Duodenal mucosa (tissue), 2 donors: Measurements from ENCODE around the gene PLPP4.
"Not testable (repeated sequence)": the region's sequence is repeated elsewhere in the genome, so short reads cannot be mapped to it uniquely, and the experiment has no call there.

Source experiments
- H3K27ac ChIP-seq: one replicate; pipeline ENCODE4 v1.7.0; 2013; ENCODE audit warnings: low read depth, low read length
- H3K27me3 ChIP-seq, 2 donors: one replicate each; pipeline ENCODE4 v1.7.0; 2013; ENCODE audit warnings: low read length in 2 of 2, control low read depth in 1 of 2; ENCODE audit not compliant: insufficient read depth in 2 of 2, control insufficient read depth in 1 of 2
- H3K36me3 ChIP-seq, 2 donors: one replicate each; pipeline ENCODE4 v1.7.0; 2013; ENCODE audit warnings: low read length in 2 of 2, control low read depth in 1 of 2; ENCODE audit not compliant: insufficient read depth in 2 of 2, control insufficient read depth in 1 of 2
- H3K4me1 ChIP-seq, 2 donors: one replicate each; pipeline ENCODE4 v1.7.0; 2013; ENCODE audit warnings: low read length in 2 of 2, control low read depth in 1 of 2; ENCODE audit not compliant: insufficient read depth in 2 of 2, control insufficient read depth in 1 of 2
- H3K4me3 ChIP-seq, 2 donors: one replicate each; pipeline ENCODE4 v1.7.0; 2013; ENCODE audit warnings: low read length in 2 of 2, low read depth in 1 of 2
- H3K9ac ChIP-seq, 2 donors: one replicate each; pipeline ENCODE4 v1.7.0; 2013; ENCODE audit warnings: low read length in 2 of 2, low read depth in 1 of 2
- H3K9me3 ChIP-seq, 2 donors: one replicate each; pipeline ENCODE4 v1.7.0; 2013; ENCODE audit warnings: low read length in 2 of 2, control low read depth in 1 of 2; ENCODE audit not compliant: control insufficient read depth in 1 of 2

Gene PLPP4

GRCh38 chr10:120504227-120504626 lies 47.2 kb downstream of the PLPP4 start:
- H3K9ac ChIP-seq, H3K27ac ChIP-seq: not testable (repeated sequence)

GRCh38 chr10:120505056-120505455 lies 48.0 kb downstream of the PLPP4 start:
- Histone ChIP-seq H3K4me3 (no peak overlapping the region), H3K9me3 (no peaks in the 10 kb centered on the region)

More at GRCh38 chr10:120504227-120504626, 47.2 kb downstream of the PLPP4 start:
- not testable (repeated sequence) for H3K4me3 ChIP-seq, H3K4me1 ChIP-seq, H3K36me3 ChIP-seq, H3K9me3 ChIP-seq, H3K27me3 ChIP-seq

GRCh38 chr10:120505866-120506265 lies 48.8 kb downstream of the PLPP4 start:
- Histone ChIP-seq H3K36me3 (no peaks in the 10 kb centered on the region), H3K27me3 (no peaks in the 10 kb centered on the region), H3K4me3 (no peak overlapping the region), H3K4me1 (no peaks in the 10 kb centered on the region), H3K27ac (no peak overlapping the region), H3K9ac (no peak overlapping the region), H3K9me3 (no peaks in the 10 kb centered on the region)

More at GRCh38 chr10:120505056-120505455, 48.0 kb downstream of the PLPP4 start:
- Histone ChIP-seq H3K36me3 (no peaks in the 10 kb centered on the region), H3K9ac (no peak overlapping the region), H3K4me1 (no peaks in the 10 kb centered on the region), H3K27ac (no peak overlapping the region), H3K27me3 (no peaks in the 10 kb centered on the region)

GRCh38 chr10:120506674-120507073 lies 49.6 kb downstream of the PLPP4 start:
- no peak overlapping the region for H3K9ac ChIP-seq
- H3K4me1 ChIP-seq: no peaks in the 10 kb centered on the region
- no peaks in the 10 kb centered on the region for H3K9me3 ChIP-seq
- no peak overlapping the region for H3K4me3 ChIP-seq
- no peaks in the 10 kb centered on the region for H3K27me3 ChIP-seq
- no peak overlapping the region for H3K27ac ChIP-seq
- no peaks in the 10 kb centered on the region for H3K36me3 ChIP-seq

- Histone ChIP-seq H3K4me3 (no peak overlapping the region), H3K9ac (no peak overlapping the region), H3K27ac (no peak overlapping the region), H3K9me3 (no peaks in the 10 kb centered on the region), H3K27me3 (no peaks in the 10 kb centered on the region), H3K36me3 (no peaks in the 10 kb centered on the region), H3K4me1 (no peaks in the 10 kb centered on the region)
Observed at GRCh38 chr10:120507175-120507574, 50.1 kb downstream of the PLPP4 start.

GRCh38 chr10:120507651-120508050 lies 50.6 kb downstream of the PLPP4 start:
- Histone ChIP-seq H3K27ac (no peak overlapping the region), H3K4me3 (no peak overlapping the region), H3K9me3 (no peaks in the 10 kb centered on the region), H3K9ac (no peak overlapping the region), H3K27me3 (no peaks in the 10 kb centered on the region), H3K36me3 (no peaks in the 10 kb centered on the region), H3K4me1 (no peaks in the 10 kb centered on the region)

GRCh38 chr10:120508393-120508792 lies 51.4 kb downstream of the PLPP4 start:
- Histone ChIP-seq H3K27me3 (no peaks in the 10 kb centered on the region), H3K9ac (no peak overlapping the region), H3K4me3 (no peak overlapping the region), H3K36me3 (no peaks in the 10 kb centered on the region), H3K4me1 (no peaks in the 10 kb centered on the region), H3K9me3 (no peaks in the 10 kb centered on the region), H3K27ac (no peak overlapping the region)

GRCh38 chr10:120508966-120509365 lies 51.9 kb downstream of the PLPP4 start:
- no peaks in the 10 kb centered on the region for H3K36me3 ChIP-seq
- no peaks in the 10 kb centered on the region for H3K27me3 ChIP-seq
- no peaks in the 10 kb centered on the region for H3K4me1 ChIP-seq
- no peak overlapping the region for H3K4me3 ChIP-seq
- no peaks in the 10 kb centered on the region for H3K9me3 ChIP-seq
- no peak overlapping the region for H3K9ac ChIP-seq
- no peak overlapping the region for H3K27ac ChIP-seq

- Histone ChIP-seq H3K9me3 (no peaks in the 10 kb centered on the region), H3K36me3 (no peaks in the 10 kb centered on the region), H3K27ac (no peak overlapping the region), H3K4me3 (no peak overlapping the region), H3K9ac (no peak overlapping the region), H3K27me3 (no peaks in the 10 kb centered on the region), H3K4me1 (no peaks in the 10 kb centered on the region)
Observed at GRCh38 chr10:120511165-120511564, 54.1 kb downstream of the PLPP4 start.

GRCh38 chr10:120513307-120513796 lies 56.3 kb downstream of the PLPP4 start:
- Histone ChIP-seq H3K9ac (no peak overlapping the region), H3K36me3 (no peaks in the 10 kb centered on the region), H3K27ac (no peak overlapping the region), H3K4me1 (no peaks in the 10 kb centered on the region), H3K27me3 (no peaks in the 10 kb centered on the region), H3K9me3 (no peaks in the 10 kb centered on the region), H3K4me3 (no peak overlapping the region)
